ENCODE results near the gene CIRBP. TPM values are rescaled to one million over a fixed set of nuclear protein-coding genes. Genes with fewer than 3 reads are reported as not detected.

The CIRBP gene
- total RNA-seq, 1 experiment from 2014 or later, result 66.6 TPM

DNA sequence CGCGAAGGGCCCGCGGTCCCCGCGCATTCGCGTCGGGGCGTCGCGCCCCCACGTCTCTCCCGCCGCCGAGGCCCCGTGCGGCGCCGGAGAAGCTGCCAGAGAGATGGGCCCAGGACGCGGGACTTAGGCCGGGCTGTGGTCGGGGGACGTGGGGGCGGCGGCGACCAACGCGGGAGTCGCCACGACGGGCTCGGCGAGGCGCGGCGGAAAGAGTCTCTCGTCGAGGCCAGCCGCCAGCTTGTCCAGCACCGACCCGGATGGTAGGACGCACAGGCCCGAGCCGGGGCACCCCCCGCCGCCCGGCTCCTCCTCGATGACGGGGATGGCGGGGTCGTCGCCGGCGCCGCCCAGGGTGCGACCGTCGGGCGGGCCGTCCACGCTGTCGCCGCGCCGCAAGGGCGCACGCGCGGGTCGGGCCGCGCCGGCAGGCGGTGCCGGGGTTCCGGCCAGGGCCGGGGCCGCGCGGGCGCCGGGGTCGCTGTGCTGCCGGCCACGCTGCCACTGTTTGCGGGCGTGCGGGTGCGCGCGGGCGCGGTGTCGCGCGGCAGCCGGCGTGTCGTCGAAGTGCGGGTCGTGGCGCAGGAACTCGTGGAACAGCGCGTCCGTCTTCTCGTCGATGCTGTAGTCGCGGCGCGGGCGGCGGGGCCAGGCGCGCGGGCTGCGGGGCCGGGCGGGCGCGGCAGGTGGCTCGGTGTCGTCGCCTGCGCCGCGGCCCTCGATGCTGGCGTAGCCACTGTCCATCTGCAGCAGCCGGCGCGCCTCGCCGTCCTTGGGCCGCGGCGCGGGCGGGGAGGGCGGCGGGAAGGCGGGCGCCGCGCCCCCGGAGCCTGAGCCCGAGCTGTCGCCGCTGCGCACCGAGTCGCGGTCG lies 39.8 kb upstream of the CIRBP start:
- DNase-seq (ENCODE audit: low read depth, low spot score) (no peak), ATAC-seq (no peak)
- in situ Hi-C loops (cut with HindIII; ENCODE audit: low pct_unique_long_range_greater_than_20kb, low sequenced_read_pairs) (no loop called here), intact Hi-C loops (cut with micrococcal nuclease; ENCODE audit: unreplicated experiment) (no loop called here)
- ChIA-PET POLR2A (no interaction called here), CTCF (no interaction called here)
- no TSS peak for BruUV-seq (replicated peaks)
- Histone ChIP-seq H3K4me3 (ENCODE audit: low read depth in 2 of 2, low read length in 2 of 2) (no peak overlapping the region), H3K27me3 (ENCODE audit: control insufficient read depth, insufficient read depth, low read length) (no peaks in the 10 kb centered on the region), H3K9me3 (ENCODE audit: control insufficient read depth, insufficient read depth, low read depth, low read length) (no peaks in the 10 kb centered on the region), H3K36me3 (ENCODE audit: control insufficient read depth, insufficient read depth, low read length) (no peaks in the 10 kb centered on the region), H3K4me1 (ENCODE audit: control insufficient read depth, insufficient read depth, low read length) (peaks cover 14% of the 10 kb centered on the region), H3K27ac (ENCODE audit: low read length) (no peak overlapping the region)
- TF ChIP-seq TCF7L2 (IDR thresholded peaks at IDR 0.05; ENCODE audit: low read depth, low read length) (no peak), CTCF (IDR thresholded peaks at IDR 0.05) (no peak), REST (IDR thresholded peaks at IDR 0.05; ENCODE audit: insufficient read depth in 1 of 2, low read depth in 2 of 2, low read length in 1 of 2) (no peak), SIN3A (IDR thresholded peaks at IDR 0.05; ENCODE audit: borderline replicate concordance, insufficient read depth, low read depth, low read length) (no peak), POLR2AphosphoS5 (IDR thresholded peaks at IDR 0.05; ENCODE audit: low read depth, low read length) (no peak)

GRCh38 chr19:1229924-1230782 lies 39.0 kb upstream of the CIRBP start:
- Histone ChIP-seq H3K4me1 (ENCODE audit: control insufficient read depth, insufficient read depth, low read length) (peaks cover 14% of the 10 kb centered on the region), H3K4me3 (ENCODE audit: low read depth in 2 of 2, low read length in 2 of 2) (no peak overlapping the region), H3K27ac (ENCODE audit: low read length) (no peak overlapping the region), H3K27me3 (ENCODE audit: control insufficient read depth, insufficient read depth, low read length) (no peaks in the 10 kb centered on the region), H3K9me3 (ENCODE audit: control insufficient read depth, insufficient read depth, low read depth, low read length) (no peaks in the 10 kb centered on the region), H3K36me3 (ENCODE audit: control insufficient read depth, insufficient read depth, low read length) (no peaks in the 10 kb centered on the region)
- no TSS peak for BruUV-seq (replicated peaks)
- ATAC-seq (no peak), DNase-seq (ENCODE audit: low read depth, low spot score) (no peak)
- ChIA-PET POLR2A (interaction anchor here (0.6 kb wide), 1 partner anchor 31 kb away, joined by 13 read pairs; no protein-coding TSS in a partner anchor), CTCF (no interaction called here)
- TF ChIP-seq TCF7L2 (IDR thresholded peaks at IDR 0.05; ENCODE audit: low read depth, low read length), result no peak
- no peak for TF ChIP-seq SIN3A (IDR thresholded peaks at IDR 0.05; ENCODE audit: borderline replicate concordance, insufficient read depth, low read depth, low read length)
- no peak for TF ChIP-seq CTCF (IDR thresholded peaks at IDR 0.05)
- TF ChIP-seq POLR2AphosphoS5 (IDR thresholded peaks at IDR 0.05; ENCODE audit: low read depth, low read length), result no peak
- TF ChIP-seq REST (IDR thresholded peaks at IDR 0.05; ENCODE audit: insufficient read depth in 1 of 2, low read depth in 2 of 2, low read length in 1 of 2), result no peak
- intact Hi-C loops (cut with micrococcal nuclease; ENCODE audit: unreplicated experiment) (no loop called here), in situ Hi-C loops (cut with HindIII; ENCODE audit: low pct_unique_long_range_greater_than_20kb, low sequenced_read_pairs) (no loop called here)

All from Panc1 (cell line).